ENCODE results near the gene MAGOH.

DNA sequence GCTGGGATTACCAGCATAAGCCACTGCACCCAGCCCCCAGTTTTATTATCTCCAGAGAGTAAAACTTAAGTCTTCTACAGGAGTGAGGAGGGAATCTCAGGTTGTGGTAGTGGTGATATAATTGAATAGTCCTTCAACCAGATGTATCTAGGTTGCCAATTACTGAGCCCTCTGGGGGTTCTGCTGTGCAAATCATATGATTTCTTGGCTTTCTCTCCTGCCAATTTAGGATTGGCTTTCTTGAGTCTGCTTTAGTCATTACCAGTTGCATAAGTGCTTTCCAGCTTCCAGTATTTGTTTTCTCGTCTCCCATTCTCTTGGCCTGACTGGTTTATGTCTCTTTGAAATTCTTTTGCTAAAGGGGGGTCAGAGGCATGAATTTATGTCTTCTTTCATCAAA lies 30.6 kb downstream of the MAGOH start:
- TF ChIP-seq EZH2 (IDR thresholded peaks at IDR 0.05; ENCODE audit: borderline replicate concordance, low read length): no peak
- TF ChIP-seq, protein P1, sequence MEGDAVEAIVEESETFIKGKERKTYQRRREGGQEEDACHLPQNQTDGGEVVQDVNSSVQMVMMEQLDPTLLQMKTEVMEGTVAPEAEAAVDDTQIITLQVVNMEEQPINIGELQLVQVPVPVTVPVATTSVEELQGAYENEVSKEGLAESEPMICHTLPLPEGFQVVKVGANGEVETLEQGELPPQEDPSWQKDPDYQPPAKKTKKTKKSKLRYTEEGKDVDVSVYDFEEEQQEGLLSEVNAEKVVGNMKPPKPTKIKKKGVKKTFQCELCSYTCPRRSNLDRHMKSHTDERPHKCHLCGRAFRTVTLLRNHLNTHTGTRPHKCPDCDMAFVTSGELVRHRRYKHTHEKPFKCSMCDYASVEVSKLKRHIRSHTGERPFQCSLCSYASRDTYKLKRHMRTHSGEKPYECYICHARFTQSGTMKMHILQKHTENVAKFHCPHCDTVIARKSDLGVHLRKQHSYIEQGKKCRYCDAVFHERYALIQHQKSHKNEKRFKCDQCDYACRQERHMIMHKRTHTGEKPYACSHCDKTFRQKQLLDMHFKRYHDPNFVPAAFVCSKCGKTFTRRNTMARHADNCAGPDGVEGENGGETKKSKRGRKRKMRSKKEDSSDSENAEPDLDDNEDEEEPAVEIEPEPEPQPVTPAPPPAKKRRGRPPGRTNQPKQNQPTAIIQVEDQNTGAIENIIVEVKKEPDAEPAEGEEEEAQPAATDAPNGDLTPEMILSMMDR (IDR thresholded peaks at IDR 0.05; ENCODE audit: low read length): no peak
